SK-N-MC (cell line): ENCODE data around the gene ADARB2.

ENCODE experiments used
- DNase-seq: peaks from one replicate; pipeline ENCODE4 v3.0.0-alpha.2; 2011; ENCODE audit warnings: low read depth, low spot score
- H3K27ac ChIP-seq: fragments of 200-600 bp; sonication (generic); 2 replicates; pipeline ENCODE4 v1.5.1; 2016; ENCODE audit warnings: mixed run types
- H3K36me3 ChIP-seq: fragments of 200-600 bp; sonication (generic); 2 replicates; pipeline ENCODE4 v1.6.1; 2017; ENCODE audit warnings: antibody characterized with exemption, low read length, mixed read lengths; ENCODE audit not compliant: insufficient read depth
- H3K4me3 ChIP-seq: fragments of 200-600 bp; sonication (generic); 2 replicates; pipeline ENCODE4 v1.5.1; 2016
- H3K9ac ChIP-seq: fragments of 200-600 bp; sonication (generic); 2 replicates; pipeline ENCODE4 v1.8.0; 2017; ENCODE audit warnings: mixed run types, mixed read lengths; ENCODE audit not compliant: insufficient read length
- H3K9me3 ChIP-seq: fragments of 200-600 bp; sonication (generic); 2 replicates; pipeline ENCODE4 v1.6.1; 2017; ENCODE audit warnings: low read depth, mild to moderate bottlenecking, antibody characterized with exemption, low read length, moderate library complexity, mixed read lengths
- EZH2 ChIP-seq: fragments of 200-600 bp; sonication (generic); IDR thresholded peaks from one replicate; pipeline ENCODE4 v1.6.1; 2017; ENCODE audit warnings: antibody characterized with exemption
- FOXP2 ChIP-seq: optimal IDR thresholded peaks from 2 replicates; pipeline ENCODE3; 2011; ENCODE audit warnings: mild to moderate bottlenecking, moderate library complexity; ENCODE audit not compliant: insufficient read depth; ENCODE audit errors: extremely low read length, control extremely low read depth
- POLR2AphosphoS5 ChIP-seq: IDR thresholded peaks from 2 replicates; pipeline ENCODE4 v1.6.1; 2012; ENCODE audit warnings: mild to moderate bottlenecking, low read depth, low read length, borderline replicate concordance

Gene ADARB2

GRCh38 chr10:1766049-1766448 lies 28.7 kb upstream of the ADARB2 start:
- no peaks in the 10 kb centered on the region for H3K9me3 ChIP-seq
- no peaks in the 10 kb centered on the region for H3K36me3 ChIP-seq
- H3K27ac ChIP-seq, result no peak overlapping the region
- TF ChIP-seq POLR2AphosphoS5 (no peak), FOXP2 (no peak), EZH2 (no peak)
- no peak overlapping the region for H3K9ac ChIP-seq
- H3K4me3 ChIP-seq, result no peak overlapping the region
- DNase-seq, result no peak

- no peak for DNase-seq
- Histone ChIP-seq H3K36me3 (no peaks in the 10 kb centered on the region), H3K9me3 (no peaks in the 10 kb centered on the region), H3K4me3 (no peak overlapping the region), H3K27ac (no peak overlapping the region), H3K9ac (no peak overlapping the region)
- TF ChIP-seq POLR2AphosphoS5, result no peak
- TF ChIP-seq EZH2, result no peak
- TF ChIP-seq FOXP2, result no peak
These were observed 24.8 kb upstream of the ADARB2 start for GRCh38 chr10:1762076-1762475.

- no peak for DNase-seq
- no peak overlapping the region for H3K27ac ChIP-seq
- H3K36me3 ChIP-seq, result no peaks in the 10 kb centered on the region
- no peak overlapping the region for H3K9ac ChIP-seq
- H3K9me3 ChIP-seq, result no peaks in the 10 kb centered on the region
- H3K4me3 ChIP-seq, result no peak overlapping the region
- no peak for TF ChIP-seq POLR2AphosphoS5
- no peak for TF ChIP-seq FOXP2
- no peak for TF ChIP-seq EZH2
These were observed 17.3 kb upstream of the ADARB2 start for GRCh38 chr10:1754506-1755153.

- no peak overlapping the region for H3K9ac ChIP-seq
- no peak for DNase-seq
- no peak for TF ChIP-seq FOXP2
- no peak for TF ChIP-seq EZH2
- TF ChIP-seq POLR2AphosphoS5, result no peak
- no peaks in the 10 kb centered on the region for H3K9me3 ChIP-seq
- H3K27ac ChIP-seq, result no peak overlapping the region
- no peak overlapping the region for H3K4me3 ChIP-seq
- H3K36me3 ChIP-seq, result no peaks in the 10 kb centered on the region
These were observed 14.8 kb upstream of the ADARB2 start for GRCh38 chr10:1752153-1752552.

GRCh38 chr10:1747590-1748157 lies 10.3 kb upstream of the ADARB2 start:
- no peak overlapping the region for H3K27ac ChIP-seq
- no peaks in the 10 kb centered on the region for H3K36me3 ChIP-seq
- H3K4me3 ChIP-seq, result no peak overlapping the region
- no peak overlapping the region for H3K9ac ChIP-seq
- no peaks in the 10 kb centered on the region for H3K9me3 ChIP-seq
- TF ChIP-seq EZH2, result no peak
- no peak for TF ChIP-seq FOXP2
- no peak for TF ChIP-seq POLR2AphosphoS5
- no peak for DNase-seq

GRCh38 chr10:1746796-1747195 lies 9.5 kb upstream of the ADARB2 start:
- DNase-seq, result no peak
- Histone ChIP-seq H3K27ac (no peak overlapping the region), H3K36me3 (no peaks in the 10 kb centered on the region), H3K9ac (no peak overlapping the region), H3K9me3 (no peaks in the 10 kb centered on the region), H3K4me3 (no peak overlapping the region)
- no peak for TF ChIP-seq FOXP2
- no peak for TF ChIP-seq EZH2
- no peak for TF ChIP-seq POLR2AphosphoS5

GRCh38 chr10:1745780-1746456 lies 8.6 kb upstream of the ADARB2 start:
- H3K27ac ChIP-seq, result no peak overlapping the region
- no peak for DNase-seq
- TF ChIP-seq EZH2, result no peak
- no peak for TF ChIP-seq POLR2AphosphoS5
- no peak for TF ChIP-seq FOXP2
- H3K36me3 ChIP-seq, result no peaks in the 10 kb centered on the region
- H3K9me3 ChIP-seq, result no peaks in the 10 kb centered on the region
- H3K9ac ChIP-seq, result no peak overlapping the region
- no peak overlapping the region for H3K4me3 ChIP-seq

- no peak for DNase-seq
- Histone ChIP-seq H3K36me3 (no peaks in the 10 kb centered on the region), H3K27ac (no peak overlapping the region), H3K9me3 (no peaks in the 10 kb centered on the region), H3K4me3 (no peak overlapping the region), H3K9ac (no peak overlapping the region)
- no peak for TF ChIP-seq FOXP2
- TF ChIP-seq EZH2, result no peak
- no peak for TF ChIP-seq POLR2AphosphoS5
These were observed 7.2 kb upstream of the ADARB2 start for GRCh38 chr10:1744524-1744923.
